Ovary (tissue), 3 donors: ENCODE data around the gene COQ4.

Source experiments
- EP300 ChIP-seq: sonication (generic); formaldehyde crosslinking; IDR thresholded peaks from one replicate; pipeline ENCODE4 v1.6.1; 2017; ENCODE audit warnings: antibody characterized with exemption
- POLR2A ChIP-seq: fragments of 450-650 bp; IDR thresholded peaks from one replicate; pipeline ENCODE4 v1.6.1; 2017; ENCODE audit warnings: antibody characterized with exemption, mild to moderate bottlenecking, moderate library complexity
- TF ChIP-seq, protein P1 (sequence below), 3 donors: fragments of 450-650 bp in 2 of 3; fragments of 200-600 bp in 1 of 3; IDR thresholded peaks; one replicate each; pipeline versions ENCODE4 v1.5.1 to v1.8.0; 2016 to 2022; ENCODE audit warnings: antibody characterized with exemption in 3 of 3, mild to moderate bottlenecking in 1 of 3
- donor health status: DM: no; HTN: no; CAD: no.

GRCh38 chr9:128321343-128321742 is 1.3 kb upstream of the COQ4 start:
- TF ChIP-seq EP300 (no peak), POLR2A (no peak)
- TF ChIP-seq, protein P1, sequence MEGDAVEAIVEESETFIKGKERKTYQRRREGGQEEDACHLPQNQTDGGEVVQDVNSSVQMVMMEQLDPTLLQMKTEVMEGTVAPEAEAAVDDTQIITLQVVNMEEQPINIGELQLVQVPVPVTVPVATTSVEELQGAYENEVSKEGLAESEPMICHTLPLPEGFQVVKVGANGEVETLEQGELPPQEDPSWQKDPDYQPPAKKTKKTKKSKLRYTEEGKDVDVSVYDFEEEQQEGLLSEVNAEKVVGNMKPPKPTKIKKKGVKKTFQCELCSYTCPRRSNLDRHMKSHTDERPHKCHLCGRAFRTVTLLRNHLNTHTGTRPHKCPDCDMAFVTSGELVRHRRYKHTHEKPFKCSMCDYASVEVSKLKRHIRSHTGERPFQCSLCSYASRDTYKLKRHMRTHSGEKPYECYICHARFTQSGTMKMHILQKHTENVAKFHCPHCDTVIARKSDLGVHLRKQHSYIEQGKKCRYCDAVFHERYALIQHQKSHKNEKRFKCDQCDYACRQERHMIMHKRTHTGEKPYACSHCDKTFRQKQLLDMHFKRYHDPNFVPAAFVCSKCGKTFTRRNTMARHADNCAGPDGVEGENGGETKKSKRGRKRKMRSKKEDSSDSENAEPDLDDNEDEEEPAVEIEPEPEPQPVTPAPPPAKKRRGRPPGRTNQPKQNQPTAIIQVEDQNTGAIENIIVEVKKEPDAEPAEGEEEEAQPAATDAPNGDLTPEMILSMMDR (IDR thresholded peaks at IDR 0.05), result no peak
